ENCODE results near the gene FPR2.

Gene FPR2

GRCh38 chr19:51760697-51761356, at the start of gene FPR2:
Gene FPR2 (plus strand): TSS chr19:51761180. CDS start chr19:51768659, 7,479 bp downstream.
- H3K9ac ChIP-seq, result no peak within 1 kb of the TSS

GRCh38 chr19:51711702-51712101, 49.3 kb upstream of the FPR2 start:
- peaks cover 7% of the 10 kb centered on the region for H3K4me1 ChIP-seq
- H3K79me2 ChIP-seq, result no peaks in the 10 kb centered on the region
- no peaks in the 10 kb centered on the region for H3K9me3 ChIP-seq (ENCODE audit: control insufficient read depth, low read length)
- no peaks in the 10 kb centered on the region for H3K36me3 ChIP-seq (ENCODE audit: control insufficient read depth, insufficient read depth, low read length)
- no peaks in the 10 kb centered on the region for H3K27me3 ChIP-seq (ENCODE audit: control insufficient read depth, insufficient read depth, low read length)
- no peak overlapping the region for H2AFZ ChIP-seq
- no peak for TF ChIP-seq CTCF (IDR thresholded peaks at IDR 0.05)
- no peak overlapping the region for H3K4me3 ChIP-seq (ENCODE audit: low read depth, low read length)
- no peak overlapping the region for H3K4me2 ChIP-seq (ENCODE audit: low read length)
- H3K27ac ChIP-seq, result no peak overlapping the region
- H3K9ac ChIP-seq, result no peak overlapping the region

More at GRCh38 chr19:51760697-51761356, at the start of gene FPR2:
- Histone ChIP-seq H3K9me3 (ENCODE audit: control insufficient read depth, low read length) (no peaks in the 10 kb centered on the region), H2AFZ (no peak within 1 kb of the TSS), H3K27me3 (ENCODE audit: control insufficient read depth, insufficient read depth, low read length) (no peaks in the 10 kb centered on the region), H3K27ac (no peak within 1 kb of the TSS), H3K4me2 (ENCODE audit: low read length) (no peak within 1 kb of the TSS), H3K36me3 (ENCODE audit: control insufficient read depth, insufficient read depth, low read length) (no peaks in the 10 kb centered on the region), H3K4me1 (no peaks in the 10 kb centered on the region), H3K79me2 (no peaks in the 10 kb centered on the region), H3K4me3 (ENCODE audit: low read depth, low read length) (no peak within 1 kb of the TSS)
- no peak for TF ChIP-seq CTCF (IDR thresholded peaks at IDR 0.05)

GRCh38 chr19:51712461-51713081, 48.4 kb upstream of the FPR2 start:
- peaks cover 7% of the 10 kb centered on the region for H3K4me1 ChIP-seq
- no peaks in the 10 kb centered on the region for H3K79me2 ChIP-seq
- peak; percentile 69 for TF ChIP-seq CTCF (IDR thresholded peaks at IDR 0.05)
- H3K9me3 ChIP-seq (ENCODE audit: control insufficient read depth, low read length), result no peaks in the 10 kb centered on the region
- H3K4me3 ChIP-seq (ENCODE audit: low read depth, low read length), result no peak overlapping the region
- H3K27ac ChIP-seq, result no peak overlapping the region
- H3K4me2 ChIP-seq (ENCODE audit: low read length), result no peak overlapping the region
- H3K9ac ChIP-seq, result no peak overlapping the region
- H2AFZ ChIP-seq, result no peak overlapping the region
- H3K27me3 ChIP-seq (ENCODE audit: control insufficient read depth, insufficient read depth, low read length), result no peaks in the 10 kb centered on the region
- no peaks in the 10 kb centered on the region for H3K36me3 ChIP-seq (ENCODE audit: control insufficient read depth, insufficient read depth, low read length)

GRCh38 chr19:51713319-51714285, 47.4 kb upstream of the FPR2 start:
- H3K4me3 ChIP-seq (ENCODE audit: low read depth, low read length), result no peak overlapping the region
- no peak overlapping the region for H3K27ac ChIP-seq
- H3K36me3 ChIP-seq (ENCODE audit: control insufficient read depth, insufficient read depth, low read length), result no peaks in the 10 kb centered on the region
- H3K4me2 ChIP-seq (ENCODE audit: low read length), result no peak overlapping the region
- no peaks in the 10 kb centered on the region for H3K79me2 ChIP-seq
- H3K4me1 ChIP-seq, result peaks cover 7% of the 10 kb centered on the region
- H3K9ac ChIP-seq, result no peak overlapping the region
- no peaks in the 10 kb centered on the region for H3K9me3 ChIP-seq (ENCODE audit: control insufficient read depth, low read length)
- H3K27me3 ChIP-seq (ENCODE audit: control insufficient read depth, insufficient read depth, low read length), result no peaks in the 10 kb centered on the region
- H2AFZ ChIP-seq, result no peak overlapping the region
- no peak for TF ChIP-seq CTCF (IDR thresholded peaks at IDR 0.05)
